Measurements from ENCODE around the gene CHAMP1.

The CHAMP1 gene

GRCh38 chr13:114296902-114297301 is 17.4 kb upstream of the CHAMP1 start:
- DNase-seq, result no peak

GRCh38 chr13:114298866-114299265 is 15.4 kb upstream of the CHAMP1 start:
- no peak for DNase-seq

DNA sequence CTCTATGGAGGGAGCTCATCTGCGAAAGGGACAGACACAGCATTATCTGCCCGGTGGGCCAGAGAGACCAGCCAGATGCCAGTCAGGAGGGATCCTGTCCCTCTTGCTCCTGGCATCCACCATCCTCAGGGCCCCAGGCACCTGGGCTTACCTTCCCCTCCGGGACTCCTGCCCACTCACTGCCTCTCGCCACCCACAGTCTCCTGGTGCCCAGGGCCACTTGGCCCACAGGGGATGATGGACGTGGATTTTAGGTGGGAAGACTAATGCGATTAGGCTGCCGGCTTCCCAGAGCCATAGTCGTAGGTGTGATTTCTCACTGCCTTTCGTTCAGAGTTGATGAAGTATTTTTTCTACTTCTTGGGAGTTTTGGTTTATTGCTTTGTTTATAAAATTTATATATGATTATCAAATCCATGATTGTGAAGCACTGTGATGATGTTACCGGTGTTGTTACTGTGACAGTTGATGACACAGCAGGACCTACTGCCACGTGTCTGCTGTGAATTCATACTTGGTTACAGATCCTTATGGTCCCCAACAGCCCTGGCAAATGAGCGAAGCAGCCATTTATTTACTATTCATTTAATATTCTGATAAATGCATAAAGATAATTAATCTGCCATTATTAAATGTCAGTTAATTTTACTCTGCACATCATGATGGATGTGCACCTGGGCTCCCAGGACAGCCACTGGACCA is 14.5 kb upstream of the CHAMP1 start:
- DNase-seq, result no peak

DNA sequence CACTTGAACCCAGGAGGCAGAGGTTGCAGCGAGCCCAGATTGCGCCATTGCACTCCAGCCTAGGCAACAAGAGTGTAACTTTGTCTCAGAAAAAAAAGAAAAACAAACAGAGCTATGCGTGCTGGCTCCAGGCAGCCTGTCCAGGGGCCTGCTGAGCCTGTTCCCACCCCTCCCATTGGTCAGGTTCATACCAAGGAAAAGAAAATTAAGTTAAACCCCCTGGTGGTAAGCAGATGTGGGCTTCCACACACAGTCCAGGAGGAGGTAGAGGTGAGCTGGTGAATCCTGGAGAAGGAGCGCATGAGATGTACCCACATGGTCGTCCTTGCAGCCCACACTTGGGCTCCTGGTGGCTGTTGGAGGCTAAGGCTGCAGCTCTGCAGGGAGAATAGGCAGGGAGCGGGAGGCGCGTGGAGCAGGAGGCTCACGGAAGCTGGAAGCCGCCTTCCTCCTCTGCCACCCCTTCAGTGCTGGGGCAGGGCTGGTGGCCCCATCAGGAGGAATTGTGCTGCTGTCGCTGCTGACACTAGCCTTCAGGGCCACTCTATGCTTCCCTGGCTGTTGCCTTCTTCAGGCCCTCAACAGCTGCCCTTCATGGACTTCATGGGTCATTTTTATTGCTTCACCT is 10.5 kb upstream of the CHAMP1 start:
- no peak for DNase-seq

- DNase-seq, result no peak
Measured at GRCh38 chr13:114304346-114305034, 9.8 kb upstream of the CHAMP1 start.

DNA sequence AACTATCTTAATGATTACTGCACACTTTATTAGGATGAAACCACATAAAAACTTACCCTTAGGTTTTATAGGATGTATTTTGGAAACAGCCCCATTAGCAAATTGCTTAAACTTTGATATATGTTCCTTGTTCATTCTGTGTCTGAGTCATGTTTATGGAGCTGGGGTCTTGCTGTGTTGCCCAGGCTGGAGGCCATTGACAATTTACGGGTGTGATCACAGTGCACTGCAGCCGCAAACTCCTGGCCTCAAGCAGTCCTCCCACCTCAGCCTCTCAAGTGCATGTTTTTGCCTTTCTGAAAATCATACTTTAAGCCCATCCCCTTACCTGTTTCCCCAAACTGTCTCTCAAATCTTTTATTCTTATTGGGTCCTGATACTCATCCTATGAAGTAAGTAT is 5.2 kb upstream of the CHAMP1 start:
- no peak for DNase-seq

GRCh38 chr13:114309806-114310410 is 4.4 kb upstream of the CHAMP1 start:
- no peak for DNase-seq

- DNase-seq, result no peak
Measured at GRCh38 chr13:114310956-114311355, 3.3 kb upstream of the CHAMP1 start.

DNA sequence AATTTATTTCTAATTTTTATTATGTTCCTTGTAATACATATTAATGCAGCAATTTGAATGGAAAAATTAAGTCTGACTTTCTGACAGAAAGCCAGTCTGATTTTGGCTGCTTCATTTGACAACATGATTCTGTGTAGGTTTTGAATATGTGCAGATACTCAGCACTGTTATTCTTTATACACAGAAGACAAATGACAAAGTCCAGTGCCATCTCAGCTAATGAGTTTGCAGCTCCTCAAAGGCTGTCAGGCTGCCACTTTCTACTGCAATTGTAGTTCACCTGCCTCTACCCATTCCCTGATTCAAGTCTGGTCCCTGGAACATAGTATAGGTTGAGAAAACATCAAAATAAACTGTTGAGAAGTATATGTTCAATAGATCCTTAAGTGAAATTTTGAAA is 2.9 kb upstream of the CHAMP1 start:
- no peak for DNase-seq

GRCh38 chr13:114311908-114312307 is 2.4 kb upstream of the CHAMP1 start:
- no peak for DNase-seq

DNA sequence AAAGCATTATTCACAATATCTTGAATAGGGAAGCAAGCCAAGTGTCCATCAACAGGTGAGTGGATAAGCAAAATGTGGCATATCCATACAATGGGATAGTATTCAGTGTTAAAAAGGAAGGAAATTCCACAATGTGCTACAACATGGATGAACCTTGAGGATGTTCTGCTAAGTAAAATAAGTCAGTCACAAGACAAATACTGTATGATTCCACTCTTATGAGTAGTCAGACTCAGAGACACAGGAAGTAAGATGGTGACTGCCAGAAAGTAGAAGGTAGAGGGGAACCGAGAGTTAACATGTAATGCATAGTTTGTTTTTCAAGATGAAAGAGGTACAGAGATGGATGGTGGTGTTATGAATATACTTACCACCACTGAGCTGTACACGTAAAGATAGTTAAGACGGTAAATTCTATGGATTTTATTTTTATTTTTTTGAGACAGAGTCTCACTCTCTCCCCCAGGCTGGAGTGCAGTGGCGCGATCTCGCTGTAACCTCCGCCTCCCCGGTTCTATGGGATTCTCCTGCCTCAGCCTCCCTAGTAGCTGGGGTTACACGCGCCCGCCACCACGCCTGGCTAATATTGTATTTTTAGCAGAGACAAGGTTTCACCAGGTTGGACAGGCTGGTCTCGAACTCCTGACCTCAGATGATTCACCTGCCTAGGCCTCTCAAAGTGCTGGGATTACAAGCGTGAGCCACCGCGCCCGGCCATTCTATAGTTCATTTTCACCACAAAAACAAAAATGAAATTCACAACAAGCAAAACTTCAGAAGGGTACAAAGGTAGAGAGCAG is 1.0 kb upstream of the CHAMP1 start:
- peak in 1 of 56 donors; percentile 2 for DNase-seq

GRCh38 chr13:114315074-114315785 is 927 bp downstream of the CHAMP1 start:
- DNase-seq, result no peak

GRCh38 chr13:114318624-114319023 is 4.3 kb downstream of the CHAMP1 start:
- DNase-seq, result no peak

DNA sequence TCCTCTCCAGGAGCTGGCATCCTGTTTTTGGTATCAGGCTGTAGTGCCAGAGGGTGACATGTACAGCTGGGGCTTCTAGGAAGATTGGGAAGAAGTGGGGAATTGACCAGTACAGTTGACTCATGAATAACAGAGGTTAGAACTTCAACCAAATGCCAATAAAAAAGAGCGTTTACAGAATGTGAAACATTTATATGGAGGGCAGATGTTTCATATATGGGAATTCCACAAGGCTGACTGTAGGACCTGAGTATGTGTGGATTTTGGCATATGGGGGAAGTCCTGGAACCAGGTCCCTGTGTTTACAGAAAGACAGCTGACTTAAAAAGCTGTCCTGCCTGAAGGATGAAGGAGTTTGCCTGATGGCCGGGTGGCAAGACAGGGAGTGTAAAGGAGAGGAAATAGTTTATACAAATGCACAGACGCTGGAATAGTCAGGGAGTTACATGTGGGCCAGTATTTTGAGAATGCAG is 5.2 kb downstream of the CHAMP1 start:
- DNase-seq, result no peak

- DNase-seq, result no peak
Measured at GRCh38 chr13:114320065-114320464, 5.8 kb downstream of the CHAMP1 start.

GRCh38 chr13:114321256-114321655 is 7.0 kb downstream of the CHAMP1 start:
- no peak for DNase-seq

DNA sequence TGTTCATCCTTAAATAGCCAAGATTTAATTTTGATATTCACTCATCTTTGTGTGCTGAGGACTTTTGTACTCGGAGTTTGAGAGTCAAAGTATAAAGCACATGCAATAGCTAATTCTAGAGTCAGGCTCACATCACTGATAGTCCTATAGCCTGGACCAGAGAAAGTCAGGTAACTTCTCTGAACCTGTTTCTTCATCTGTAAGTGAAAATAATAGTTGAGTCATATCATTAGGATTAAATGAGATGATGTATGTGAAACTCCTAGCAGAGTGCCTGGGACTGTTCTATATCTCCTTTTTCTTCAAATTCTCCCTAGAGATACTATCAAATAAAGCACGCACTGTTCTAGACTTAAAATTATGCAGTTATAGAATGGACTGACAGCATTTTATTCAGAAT is 9.0 kb downstream of the CHAMP1 start:
- no peak for DNase-seq

- no peak for DNase-seq
Measured at GRCh38 chr13:114324334-114324733, 10.0 kb downstream of the CHAMP1 start.

DNA sequence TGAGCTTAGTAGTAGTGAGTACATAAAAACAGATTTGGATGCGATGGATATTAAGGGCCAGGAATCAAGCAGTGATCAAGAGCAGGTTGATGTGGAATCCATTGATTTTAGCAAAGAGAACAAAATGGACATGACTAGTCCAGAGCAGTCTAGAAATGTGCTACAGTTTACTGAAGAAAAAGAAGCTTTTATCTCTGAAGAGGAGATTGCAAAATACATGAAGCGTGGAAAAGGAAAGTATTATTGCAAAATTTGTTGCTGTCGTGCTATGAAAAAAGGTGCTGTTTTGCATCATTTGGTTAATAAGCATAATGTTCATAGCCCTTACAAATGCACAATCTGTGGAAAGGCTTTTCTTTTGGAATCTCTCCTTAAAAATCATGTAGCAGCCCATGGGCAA is 11.4 kb downstream of the CHAMP1 start:
- no peak for DNase-seq

DNA sequence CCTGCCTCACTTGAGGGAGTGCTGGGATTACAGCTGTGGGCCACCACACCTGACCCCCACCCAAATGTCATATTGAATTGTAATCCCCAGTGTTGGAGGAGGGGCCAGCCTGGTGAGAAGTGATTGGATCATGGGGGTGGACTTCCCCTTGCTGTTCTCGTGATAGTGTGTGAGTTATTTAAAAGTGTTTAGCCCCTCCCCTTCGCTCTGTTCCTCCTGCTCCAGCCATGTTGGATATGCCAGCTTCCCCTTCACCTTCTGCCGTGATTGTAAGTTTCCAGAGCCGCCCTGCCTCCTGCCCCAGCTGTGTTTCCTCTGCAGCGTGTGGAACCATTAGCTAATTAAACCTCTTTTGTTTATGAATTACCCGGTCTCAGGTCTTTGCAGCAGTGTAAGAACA is 13.7 kb downstream of the CHAMP1 start:
- DNase-seq, result no peak

- no peak for DNase-seq
Measured at GRCh38 chr13:114328595-114328994, 14.3 kb downstream of the CHAMP1 start.
